Measurements from ENCODE around the gene RB1.

RB1 gene

DNA sequence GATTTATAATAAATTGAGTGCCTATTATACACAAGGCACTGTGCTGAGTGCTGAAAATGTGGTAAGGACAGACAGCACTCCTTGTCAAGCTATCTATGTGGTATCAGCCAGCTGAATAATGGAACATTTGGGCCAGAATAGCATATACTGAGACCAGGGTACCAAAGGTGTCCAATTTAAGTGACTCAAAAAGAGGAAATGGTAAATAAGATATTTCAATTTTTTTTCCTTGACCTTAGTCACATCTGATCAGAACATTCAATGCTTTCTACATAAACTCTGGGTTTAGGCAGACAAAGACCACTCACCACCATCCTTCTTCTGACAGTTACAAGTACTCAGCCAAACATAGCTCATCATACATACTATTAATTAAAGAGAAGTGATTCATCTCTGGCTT lies 186.1 kb downstream of the RB1 start:
- H3K56ac ChIP-seq (ENCODE audit: low read length), result no peak overlapping the region
- H4K5ac ChIP-seq (ENCODE audit: low read length), result no peak overlapping the region
- no peak overlapping the region for H2BK120ac ChIP-seq (ENCODE audit: low read depth, low read length)
- H3K4me1 ChIP-seq (ENCODE audit: control insufficient read depth, low read depth, low read length), result no peaks in the 10 kb centered on the region
- no peak for DNase-seq
- no peak overlapping the region for H3K4ac ChIP-seq (ENCODE audit: low read depth, low read length)
- H3K4me2 ChIP-seq (ENCODE audit: low read length), result no peak overlapping the region
- H4K8ac ChIP-seq (ENCODE audit: low read depth, low read length), result no peak overlapping the region
- no peak overlapping the region for H3K23ac ChIP-seq (ENCODE audit: low read length)
- H2BK15ac ChIP-seq (replicated peaks; ENCODE audit: low read depth), result no peak overlapping the region
- H3K79me2 ChIP-seq (ENCODE audit: control insufficient read depth, insufficient read depth, low read length), result no peaks in the 10 kb centered on the region
- H3K36me3 ChIP-seq (ENCODE audit: control insufficient read depth, insufficient read depth, low read length), result no peaks in the 10 kb centered on the region
- H2BK5ac ChIP-seq (ENCODE audit: low read length), result no peak overlapping the region
- H3K79me1 ChIP-seq (ENCODE audit: low read length), result no peaks in the 10 kb centered on the region
- no peak overlapping the region for H2AK5ac ChIP-seq (ENCODE audit: low read length)
- H3K27me3 ChIP-seq (ENCODE audit: insufficient read depth, low read length, poor library complexity), result no peaks in the 10 kb centered on the region
- no peak overlapping the region for H3K27ac ChIP-seq (ENCODE audit: low read depth, low read length)
- H3K4me3 ChIP-seq (ENCODE audit: low read length), result no peak overlapping the region
- no peak overlapping the region for H3K9ac ChIP-seq (ENCODE audit: low read length)
- no peak overlapping the region for H3K18ac ChIP-seq (ENCODE audit: low read length)

DNA sequence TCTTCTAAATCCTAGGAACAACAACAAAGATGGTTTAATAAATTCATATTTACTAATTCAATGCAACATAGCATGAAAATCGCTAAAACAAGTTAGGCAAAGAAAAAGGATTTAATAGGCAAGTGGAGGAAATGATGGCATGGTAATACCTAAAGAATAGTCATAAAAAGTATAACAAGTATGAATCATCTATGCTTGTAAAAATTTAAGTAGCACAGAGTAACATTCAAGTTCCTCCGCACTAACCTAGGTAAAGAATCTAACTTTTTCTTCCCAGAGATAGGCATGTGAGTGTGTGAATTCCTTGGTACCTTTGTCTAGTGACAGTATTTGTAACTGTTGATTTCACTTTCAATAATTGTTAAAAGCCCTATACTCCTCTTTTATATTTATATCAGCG lies 186.7 kb downstream of the RB1 start:
- no peak overlapping the region for H3K27ac ChIP-seq (ENCODE audit: low read depth, low read length)
- no peaks in the 10 kb centered on the region for H3K36me3 ChIP-seq (ENCODE audit: control insufficient read depth, insufficient read depth, low read length)
- H3K4me2 ChIP-seq (ENCODE audit: low read length), result no peak overlapping the region
- no peak for DNase-seq
- H3K79me2 ChIP-seq (ENCODE audit: control insufficient read depth, insufficient read depth, low read length), result no peaks in the 10 kb centered on the region
- no peak overlapping the region for H3K9ac ChIP-seq (ENCODE audit: low read length)
- no peak overlapping the region for H3K23ac ChIP-seq (ENCODE audit: low read length)
- no peak overlapping the region for H3K56ac ChIP-seq (ENCODE audit: low read length)
- no peaks in the 10 kb centered on the region for H3K27me3 ChIP-seq (ENCODE audit: insufficient read depth, low read length, poor library complexity)
- no peaks in the 10 kb centered on the region for H3K4me1 ChIP-seq (ENCODE audit: control insufficient read depth, low read depth, low read length)
- no peak overlapping the region for H2AK5ac ChIP-seq (ENCODE audit: low read length)
- no peaks in the 10 kb centered on the region for H3K79me1 ChIP-seq (ENCODE audit: low read length)
- no peak overlapping the region for H4K5ac ChIP-seq (ENCODE audit: low read length)
- no peak overlapping the region for H2BK5ac ChIP-seq (ENCODE audit: low read length)
- no peak overlapping the region for H2BK15ac ChIP-seq (replicated peaks; ENCODE audit: low read depth)
- no peak overlapping the region for H3K4me3 ChIP-seq (ENCODE audit: low read length)
- H4K8ac ChIP-seq (ENCODE audit: low read depth, low read length), result no peak overlapping the region
- no peak overlapping the region for H3K4ac ChIP-seq (ENCODE audit: low read depth, low read length)
- no peak overlapping the region for H2BK120ac ChIP-seq (ENCODE audit: low read depth, low read length)
- no peak overlapping the region for H3K18ac ChIP-seq (ENCODE audit: low read length)
- WGBS (ENCODE audit: extremely low coverage, insufficient coverage, low lambda C conversion rate), result no CpG with 5 or more reads among the region's 3 CpGs

DNA sequence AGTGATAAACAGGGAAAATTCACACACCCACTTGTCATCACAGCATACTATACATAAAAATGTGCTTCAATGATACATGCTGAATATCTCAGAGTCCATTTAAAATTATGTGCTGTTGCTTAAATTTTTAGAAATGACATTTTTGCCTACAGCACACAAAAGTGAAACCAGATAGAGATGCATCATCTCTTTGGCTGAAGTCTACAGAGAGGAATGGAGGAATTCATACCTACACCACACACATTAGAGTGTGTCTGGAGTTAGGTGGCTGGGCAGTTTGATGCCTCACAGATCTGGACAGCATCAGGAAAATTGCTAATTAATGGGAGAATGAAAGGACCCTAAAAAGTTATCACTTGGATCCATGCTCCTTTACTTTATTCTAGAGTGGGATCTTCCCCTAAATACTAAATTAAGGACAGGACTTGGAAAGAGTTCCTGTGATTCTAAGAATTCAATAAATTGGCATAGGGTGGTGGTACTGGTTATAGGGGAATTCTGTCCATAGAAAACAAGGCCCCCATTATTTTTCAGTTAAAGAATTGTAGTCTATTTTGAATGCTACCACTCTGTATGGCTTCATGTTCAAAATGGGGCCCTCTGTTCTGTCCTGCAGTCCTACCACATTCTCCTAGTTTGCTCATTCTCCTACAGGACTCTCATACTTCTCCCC lies 188.0 kb downstream of the RB1 start:
- Histone ChIP-seq H3K79me2 (ENCODE audit: control insufficient read depth, insufficient read depth, low read length) (no peaks in the 10 kb centered on the region), H3K56ac (ENCODE audit: low read length) (no peak overlapping the region), H2AK5ac (ENCODE audit: low read length) (no peak overlapping the region), H3K4ac (ENCODE audit: low read depth, low read length) (no peak overlapping the region), H3K36me3 (ENCODE audit: control insufficient read depth, insufficient read depth, low read length) (no peaks in the 10 kb centered on the region), H2BK120ac (ENCODE audit: low read depth, low read length) (no peak overlapping the region), H3K79me1 (ENCODE audit: low read length) (no peaks in the 10 kb centered on the region), H3K9ac (ENCODE audit: low read length) (no peak overlapping the region), H3K4me1 (ENCODE audit: control insufficient read depth, low read depth, low read length) (no peaks in the 10 kb centered on the region), H2BK5ac (ENCODE audit: low read length) (no peak overlapping the region), H3K23ac (ENCODE audit: low read length) (no peak overlapping the region), H3K4me3 (ENCODE audit: low read length) (no peak overlapping the region), H4K8ac (ENCODE audit: low read depth, low read length) (no peak overlapping the region), H2BK15ac (replicated peaks; ENCODE audit: low read depth) (no peak overlapping the region), H3K27me3 (ENCODE audit: insufficient read depth, low read length, poor library complexity) (no peaks in the 10 kb centered on the region), H3K27ac (ENCODE audit: low read depth, low read length) (no peak overlapping the region), H4K5ac (ENCODE audit: low read length) (no peak overlapping the region), H3K4me2 (ENCODE audit: low read length) (no peak overlapping the region), H3K18ac (ENCODE audit: low read length) (no peak overlapping the region)
- DNase-seq, result no peak

DNA sequence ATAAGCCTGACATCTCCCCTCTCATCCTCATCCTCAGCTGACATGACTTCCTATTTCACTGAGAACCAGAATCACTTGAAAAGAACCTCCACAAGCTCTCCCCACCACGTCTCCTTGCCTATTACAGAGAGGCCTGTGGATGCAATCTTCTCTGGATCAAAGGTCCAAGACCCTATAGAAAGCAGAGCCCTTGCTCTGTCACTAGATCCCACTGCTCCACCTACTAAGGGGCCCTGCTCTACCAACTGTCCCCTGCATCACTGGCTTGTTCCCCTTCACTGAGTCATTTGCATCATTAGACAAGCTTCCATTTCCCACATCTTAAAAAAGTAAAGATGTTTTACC lies 188.5 kb downstream of the RB1 start:
- Histone ChIP-seq H4K8ac (ENCODE audit: low read depth, low read length) (no peak overlapping the region), H3K9ac (ENCODE audit: low read length) (no peak overlapping the region), H2BK5ac (ENCODE audit: low read length) (no peak overlapping the region), H4K5ac (ENCODE audit: low read length) (no peak overlapping the region), H3K79me1 (ENCODE audit: low read length) (no peaks in the 10 kb centered on the region), H2BK120ac (ENCODE audit: low read depth, low read length) (no peak overlapping the region), H3K4ac (ENCODE audit: low read depth, low read length) (no peak overlapping the region), H3K36me3 (ENCODE audit: control insufficient read depth, insufficient read depth, low read length) (no peaks in the 10 kb centered on the region), H3K4me2 (ENCODE audit: low read length) (no peak overlapping the region), H3K56ac (ENCODE audit: low read length) (no peak overlapping the region), H2BK15ac (replicated peaks; ENCODE audit: low read depth) (no peak overlapping the region), H2AK5ac (ENCODE audit: low read length) (no peak overlapping the region), H3K4me3 (ENCODE audit: low read length) (no peak overlapping the region), H3K27ac (ENCODE audit: low read depth, low read length) (no peak overlapping the region), H3K79me2 (ENCODE audit: control insufficient read depth, insufficient read depth, low read length) (no peaks in the 10 kb centered on the region), H3K4me1 (ENCODE audit: control insufficient read depth, low read depth, low read length) (no peaks in the 10 kb centered on the region), H3K18ac (ENCODE audit: low read length) (no peak overlapping the region), H3K23ac (ENCODE audit: low read length) (no peak overlapping the region), H3K27me3 (ENCODE audit: insufficient read depth, low read length, poor library complexity) (no peaks in the 10 kb centered on the region)
- WGBS (ENCODE audit: extremely low coverage, insufficient coverage, low lambda C conversion rate), result no CpG with 5 or more reads among the region's 1 CpG
- no peak for DNase-seq

DNA sequence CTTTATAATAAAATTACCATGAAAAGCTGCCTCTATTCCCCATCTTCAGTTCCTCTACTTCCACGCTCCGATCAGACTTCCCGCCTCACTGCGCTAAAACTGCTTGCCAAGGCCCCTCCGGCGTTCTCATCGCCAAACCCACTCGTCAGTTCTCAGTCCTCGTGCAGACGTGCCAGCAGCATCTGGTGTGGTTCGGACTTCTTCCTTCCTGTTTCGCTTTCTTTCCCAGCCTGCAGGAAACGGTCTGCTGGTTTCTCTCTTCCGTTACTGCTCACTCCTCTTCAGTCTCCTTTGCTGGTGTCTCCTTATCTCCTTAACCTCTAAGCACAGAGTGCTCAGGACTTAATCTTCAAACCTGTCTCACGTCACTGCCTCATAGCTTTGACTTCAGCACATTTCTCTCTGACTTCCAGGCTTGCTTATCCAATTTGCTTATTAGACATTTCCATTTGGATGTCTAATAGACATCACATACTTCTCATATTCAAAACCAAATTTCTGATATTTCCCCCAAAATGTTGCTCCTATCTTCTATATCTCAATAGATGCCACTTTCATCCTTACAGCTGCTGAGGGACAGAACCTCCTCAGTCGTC lies 189.0 kb downstream of the RB1 start:
- Histone ChIP-seq H4K8ac (ENCODE audit: low read depth, low read length) (no peak overlapping the region), H3K79me2 (ENCODE audit: control insufficient read depth, insufficient read depth, low read length) (no peaks in the 10 kb centered on the region), H2BK120ac (ENCODE audit: low read depth, low read length) (no peak overlapping the region), H3K4me1 (ENCODE audit: control insufficient read depth, low read depth, low read length) (no peaks in the 10 kb centered on the region), H3K27me3 (ENCODE audit: insufficient read depth, low read length, poor library complexity) (no peaks in the 10 kb centered on the region), H2BK15ac (replicated peaks; ENCODE audit: low read depth) (no peak overlapping the region), H4K5ac (ENCODE audit: low read length) (no peak overlapping the region), H3K56ac (ENCODE audit: low read length) (no peak overlapping the region), H3K79me1 (ENCODE audit: low read length) (no peaks in the 10 kb centered on the region), H3K18ac (ENCODE audit: low read length) (no peak overlapping the region), H3K23ac (ENCODE audit: low read length) (no peak overlapping the region), H3K27ac (ENCODE audit: low read depth, low read length) (no peak overlapping the region), H2BK5ac (ENCODE audit: low read length) (no peak overlapping the region), H3K9ac (ENCODE audit: low read length) (no peak overlapping the region), H2AK5ac (ENCODE audit: low read length) (no peak overlapping the region), H3K36me3 (ENCODE audit: control insufficient read depth, insufficient read depth, low read length) (no peaks in the 10 kb centered on the region), H3K4me2 (ENCODE audit: low read length) (no peak overlapping the region), H3K4me3 (ENCODE audit: low read length) (no peak overlapping the region), H3K4ac (ENCODE audit: low read depth, low read length) (no peak overlapping the region)
- DNase-seq, result no peak
- WGBS (ENCODE audit: extremely low coverage, insufficient coverage, low lambda C conversion rate), result no CpG with 5 or more reads among the region's 16 CpGs

DNA sequence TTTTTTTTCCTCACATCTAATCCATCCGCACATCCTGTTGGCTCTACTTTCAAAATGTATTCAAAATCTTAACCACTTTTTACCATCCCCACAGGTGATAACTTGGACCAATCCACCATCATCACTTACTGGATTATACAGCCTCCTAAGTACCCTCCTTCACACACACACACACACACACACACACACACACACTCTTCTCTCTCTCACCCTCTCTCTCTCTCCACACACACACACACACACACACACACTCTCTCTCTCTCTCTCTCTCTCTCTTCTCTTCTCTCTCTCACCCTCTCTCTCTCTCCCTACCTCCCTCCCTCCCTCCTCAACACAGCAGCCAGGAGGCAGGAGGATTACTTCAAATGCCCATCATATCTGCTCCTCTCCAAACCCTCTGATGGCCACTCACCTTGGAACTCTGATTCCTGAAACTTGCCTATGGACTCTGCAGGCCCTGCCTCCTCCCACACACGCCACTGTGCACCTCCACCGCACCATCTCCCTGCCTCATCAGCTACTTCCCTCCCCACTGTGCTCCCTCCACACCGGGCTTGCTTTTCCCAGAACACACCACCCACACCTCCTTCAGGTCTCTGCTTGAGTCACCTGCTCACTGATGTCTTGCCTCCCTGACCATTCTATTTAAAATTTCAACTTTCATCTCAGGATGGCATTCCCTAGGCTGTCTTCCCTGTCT lies 189.7 kb downstream of the RB1 start:
- no peak overlapping the region for H3K56ac ChIP-seq (ENCODE audit: low read length)
- H3K4me2 ChIP-seq (ENCODE audit: low read length), result no peak overlapping the region
- WGBS (ENCODE audit: extremely low coverage, insufficient coverage, low lambda C conversion rate), result no CpG with 5 or more reads among the region's 4 CpGs
- no peak overlapping the region for H3K4me3 ChIP-seq (ENCODE audit: low read length)
- no peak overlapping the region for H3K18ac ChIP-seq (ENCODE audit: low read length)
- no peaks in the 10 kb centered on the region for H3K27me3 ChIP-seq (ENCODE audit: insufficient read depth, low read length, poor library complexity)
- H3K79me2 ChIP-seq (ENCODE audit: control insufficient read depth, insufficient read depth, low read length), result no peaks in the 10 kb centered on the region
- H3K27ac ChIP-seq (ENCODE audit: low read depth, low read length), result no peak overlapping the region
- no peak overlapping the region for H2BK5ac ChIP-seq (ENCODE audit: low read length)
- no peak overlapping the region for H3K23ac ChIP-seq (ENCODE audit: low read length)
- no peaks in the 10 kb centered on the region for H3K79me1 ChIP-seq (ENCODE audit: low read length)
- H3K4me1 ChIP-seq (ENCODE audit: control insufficient read depth, low read depth, low read length), result no peaks in the 10 kb centered on the region
- H3K36me3 ChIP-seq (ENCODE audit: control insufficient read depth, insufficient read depth, low read length), result no peaks in the 10 kb centered on the region
- no peak for DNase-seq
- H3K9ac ChIP-seq (ENCODE audit: low read length), result no peak overlapping the region
- no peak overlapping the region for H4K8ac ChIP-seq (ENCODE audit: low read depth, low read length)
- no peak overlapping the region for H3K4ac ChIP-seq (ENCODE audit: low read depth, low read length)
- no peak overlapping the region for H2BK120ac ChIP-seq (ENCODE audit: low read depth, low read length)
- H4K5ac ChIP-seq (ENCODE audit: low read length), result no peak overlapping the region
- H2BK15ac ChIP-seq (replicated peaks; ENCODE audit: low read depth), result no peak overlapping the region
- H2AK5ac ChIP-seq (ENCODE audit: low read length), result no peak overlapping the region

Measured in mesendoderm (in vitro differentiated cells).